HT1080 (cell line): ENCODE data around the gene ADAMTS9. TPM values are rescaled to one million over a fixed set of nuclear protein-coding genes. Genes with fewer than 3 reads are reported as not detected.
A peak's percentile ranks its signal among the peaks of the same experiment; 100 is the strongest.

ENCODE experiments used
- DNase-seq: peaks from one replicate; pipeline ENCODE4 v3.0.0-alpha.2; 2015; ENCODE audit warnings: low read depth
- total RNA-seq: library from RNA; depleted of rRNA; stranded (reverse); fragments of >200 nt; shearing (Covaris generic); gene quantifications from 2 replicates; pipeline ENCODE4 v1.2.3, GENCODE V29; 2014

ADAMTS9 gene
- total RNA-seq, 1 experiment from 2014 or later: 1.8 TPM

GRCh38 chr3:64576211-64576775 is 111.5 kb downstream of the ADAMTS9 start:
- DNase-seq: no peak

- DNase-seq: peak; percentile 13
These were observed 112.5 kb downstream of the ADAMTS9 start for GRCh38 chr3:64575211-64575844.

DNA sequence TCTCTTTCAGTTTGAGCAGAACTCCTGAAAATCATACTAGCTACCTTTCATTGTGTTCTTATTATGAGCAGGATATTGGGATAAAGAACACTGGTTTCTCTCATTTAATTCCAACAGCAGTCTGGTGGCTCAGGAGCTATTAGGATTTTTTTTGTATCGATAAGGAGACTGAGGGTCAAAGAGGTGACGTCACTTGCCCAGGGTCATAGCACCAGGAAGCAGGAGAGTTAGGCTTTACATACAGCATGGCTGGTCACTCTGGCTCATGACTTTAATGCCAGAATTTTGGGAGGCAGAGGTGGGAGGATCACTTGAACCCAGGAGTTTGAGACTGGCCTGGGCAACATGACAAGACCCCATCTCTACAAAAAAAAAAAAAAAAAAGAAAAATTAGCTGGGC is 113.6 kb downstream of the ADAMTS9 start:
- DNase-seq: no peak

GRCh38 chr3:64571982-64572381 is 115.8 kb downstream of the ADAMTS9 start:
- DNase-seq: no peak

GRCh38 chr3:64568895-64569517 is 118.8 kb downstream of the ADAMTS9 start:
- no peak for DNase-seq

DNA sequence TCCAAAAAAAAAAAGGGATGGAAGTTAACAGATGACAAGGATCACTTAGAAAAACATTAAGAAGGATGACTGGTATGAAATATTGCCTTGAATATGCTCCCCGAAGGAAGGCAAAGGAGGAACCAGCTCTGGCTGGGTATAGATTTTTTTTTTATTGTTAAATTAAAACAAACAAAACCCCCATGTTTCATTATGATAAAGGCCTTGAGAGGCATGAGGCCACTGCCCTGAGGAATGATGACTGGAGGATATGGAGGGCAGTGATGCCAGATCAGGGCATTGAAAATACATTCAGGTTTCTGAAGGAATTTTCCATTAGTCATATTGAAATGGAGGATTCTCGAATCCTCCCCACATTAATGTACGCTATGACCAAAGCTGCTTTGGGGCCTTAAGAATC is 120.9 kb downstream of the ADAMTS9 start:
- no peak for DNase-seq

- no peak for DNase-seq
These were observed 124.0 kb downstream of the ADAMTS9 start for GRCh38 chr3:64563751-64564150.

- DNase-seq: no peak
These were observed 125.9 kb downstream of the ADAMTS9 start for GRCh38 chr3:64561868-64562267.

DNA sequence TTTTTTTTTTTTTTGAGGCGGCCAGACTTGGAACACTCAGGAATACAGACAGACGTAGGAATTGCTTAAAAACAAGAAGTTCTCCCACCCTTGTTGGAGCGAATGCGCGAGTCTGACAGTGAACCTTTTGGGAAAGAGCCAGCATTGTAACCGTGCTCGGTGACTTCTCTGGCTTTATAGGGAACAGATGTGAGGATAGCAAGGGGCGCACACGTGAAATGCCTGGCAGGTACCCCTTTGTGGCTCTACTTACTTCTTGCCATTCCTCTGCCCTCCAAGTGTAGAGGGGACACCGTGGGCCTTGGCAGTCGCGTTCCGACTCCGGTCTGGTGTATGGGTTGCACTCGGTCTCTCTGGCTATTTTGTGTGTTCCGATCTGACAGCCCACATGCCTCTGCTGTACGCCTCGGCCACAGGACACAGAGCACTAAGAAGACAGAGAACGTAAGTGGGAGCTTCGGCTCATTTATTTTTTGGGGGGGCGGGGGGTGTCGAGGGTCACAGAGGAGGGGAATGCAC is 126.4 kb downstream of the ADAMTS9 start:
- no peak for DNase-seq

DNA sequence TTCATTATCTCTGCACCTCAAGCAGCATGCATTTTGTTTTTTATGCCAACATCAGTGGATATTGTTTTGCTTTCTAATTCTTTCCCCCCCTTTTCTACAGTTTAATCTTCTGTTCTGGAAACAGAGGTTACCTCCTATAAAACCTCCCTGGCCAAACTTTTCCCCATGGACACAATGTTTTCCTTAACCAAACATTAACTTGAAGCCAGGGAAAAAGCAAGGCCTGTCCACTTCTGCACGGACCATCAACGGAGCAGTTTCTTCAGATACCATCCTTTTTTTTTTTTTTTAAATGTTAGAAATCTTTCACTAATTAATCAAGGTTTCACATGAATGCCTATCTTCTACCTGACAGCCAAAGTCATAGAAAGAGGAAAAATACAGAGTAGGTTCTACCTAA is 127.0 kb downstream of the ADAMTS9 start:
- DNase-seq: no peak

GRCh38 chr3:64559588-64559987 is 128.2 kb downstream of the ADAMTS9 start:
- no peak for DNase-seq

- DNase-seq: no peak
These were observed 131.8 kb downstream of the ADAMTS9 start for GRCh38 chr3:64556046-64556445.

DNA sequence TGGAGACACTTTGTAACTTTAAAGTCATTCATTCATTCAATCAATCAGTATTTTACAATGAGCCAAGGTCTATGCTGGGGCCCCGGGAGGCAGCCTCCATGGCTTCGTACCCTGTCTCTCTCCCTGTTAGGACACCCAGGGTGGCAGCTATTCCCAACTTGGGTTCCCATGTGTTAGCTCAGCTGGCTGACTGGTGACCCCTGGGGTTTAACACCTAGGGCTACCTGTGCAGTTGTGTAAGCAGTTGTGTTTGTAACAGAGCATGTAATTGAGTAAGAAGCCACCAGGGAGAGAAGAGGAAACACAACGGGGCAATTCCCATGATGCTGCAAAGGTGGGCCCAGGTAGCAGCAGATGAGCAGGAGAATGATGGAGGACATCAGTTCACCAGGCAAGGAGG is 132.4 kb downstream of the ADAMTS9 start:
- DNase-seq: no peak

DNA sequence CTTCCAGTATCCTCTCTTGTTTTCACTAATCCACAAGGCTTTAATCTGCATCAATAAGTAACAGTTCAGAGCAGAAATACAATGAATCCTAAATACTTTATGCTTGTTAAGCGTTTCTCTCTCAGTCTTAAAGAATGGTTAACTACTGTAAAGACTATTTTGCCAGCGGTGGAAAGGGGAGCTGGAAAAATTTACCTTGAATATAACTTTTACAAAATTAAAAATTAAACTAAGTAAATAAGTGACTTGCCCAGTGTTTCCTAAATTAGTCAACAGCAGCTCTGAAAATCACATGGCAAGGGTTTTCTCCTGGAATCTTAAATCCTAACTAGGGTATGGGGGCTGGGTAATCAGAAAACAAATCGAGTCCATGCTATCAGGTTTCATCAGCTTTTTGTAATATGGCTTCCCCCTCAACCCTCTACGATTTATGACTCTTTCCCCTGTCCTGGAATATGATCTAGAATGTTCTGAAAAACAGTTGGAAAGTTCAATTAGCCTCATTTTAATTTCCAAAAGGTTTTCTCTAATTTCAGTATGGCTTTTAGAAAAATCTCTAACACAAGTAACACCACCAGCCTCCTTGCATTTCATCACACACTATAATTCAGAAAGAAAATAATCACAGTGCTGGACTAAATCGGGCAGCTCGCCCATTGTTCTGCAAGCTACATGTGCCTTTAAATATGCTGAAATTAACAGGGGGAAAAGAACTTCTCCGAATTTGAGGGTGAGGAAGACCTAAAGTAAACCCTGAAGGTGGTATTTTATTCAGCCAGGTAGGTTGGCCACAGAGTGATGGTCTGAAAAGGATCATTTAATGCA is 133.5 kb downstream of the ADAMTS9 start:
- DNase-seq: no peak

DNA sequence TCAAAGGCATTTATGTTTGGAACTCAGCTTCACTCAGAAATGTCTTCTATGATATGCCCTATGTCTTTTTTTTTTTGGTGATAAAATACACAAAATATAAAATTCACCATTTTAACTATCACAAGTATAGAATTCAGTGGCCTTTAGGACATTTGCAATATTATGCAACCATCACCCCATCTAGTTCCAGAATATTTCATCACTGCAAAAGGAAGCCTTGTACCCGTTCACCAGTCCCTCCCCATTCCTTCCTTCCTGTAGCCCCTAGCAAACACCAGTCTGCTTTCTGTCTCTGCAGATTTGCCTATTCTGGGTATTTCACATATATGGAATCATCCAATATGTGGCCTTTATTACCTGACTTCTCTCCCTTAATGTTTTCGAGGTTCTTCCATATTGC is 134.8 kb downstream of the ADAMTS9 start:
- DNase-seq: no peak

DNA sequence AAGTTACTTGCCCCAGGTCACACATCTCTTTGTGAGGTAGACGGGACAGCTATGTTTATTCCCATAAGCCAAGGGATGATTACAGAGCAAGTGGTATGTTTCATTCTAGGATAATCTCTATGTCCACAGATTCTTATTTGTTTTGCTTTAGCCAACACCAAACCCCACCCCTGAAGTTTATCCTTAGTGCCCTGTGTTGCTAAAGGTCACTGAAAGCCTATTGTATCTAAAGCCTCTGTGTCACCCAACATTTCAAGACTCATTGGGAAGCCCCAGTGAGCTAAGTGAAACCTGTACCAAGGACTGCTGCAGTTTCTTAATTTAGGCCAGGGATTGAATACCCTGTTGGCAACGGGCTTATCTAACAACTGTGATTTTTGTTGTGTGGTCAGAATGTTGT is 135.6 kb downstream of the ADAMTS9 start:
- DNase-seq: no peak

- no peak for DNase-seq
These were observed 136.1 kb downstream of the ADAMTS9 start for GRCh38 chr3:64551697-64552096.

GRCh38 chr3:64550745-64551144 is 137.1 kb downstream of the ADAMTS9 start:
- DNase-seq: no peak

- no peak for DNase-seq
These were observed 137.9 kb downstream of the ADAMTS9 start for GRCh38 chr3:64549869-64550268.

DNA sequence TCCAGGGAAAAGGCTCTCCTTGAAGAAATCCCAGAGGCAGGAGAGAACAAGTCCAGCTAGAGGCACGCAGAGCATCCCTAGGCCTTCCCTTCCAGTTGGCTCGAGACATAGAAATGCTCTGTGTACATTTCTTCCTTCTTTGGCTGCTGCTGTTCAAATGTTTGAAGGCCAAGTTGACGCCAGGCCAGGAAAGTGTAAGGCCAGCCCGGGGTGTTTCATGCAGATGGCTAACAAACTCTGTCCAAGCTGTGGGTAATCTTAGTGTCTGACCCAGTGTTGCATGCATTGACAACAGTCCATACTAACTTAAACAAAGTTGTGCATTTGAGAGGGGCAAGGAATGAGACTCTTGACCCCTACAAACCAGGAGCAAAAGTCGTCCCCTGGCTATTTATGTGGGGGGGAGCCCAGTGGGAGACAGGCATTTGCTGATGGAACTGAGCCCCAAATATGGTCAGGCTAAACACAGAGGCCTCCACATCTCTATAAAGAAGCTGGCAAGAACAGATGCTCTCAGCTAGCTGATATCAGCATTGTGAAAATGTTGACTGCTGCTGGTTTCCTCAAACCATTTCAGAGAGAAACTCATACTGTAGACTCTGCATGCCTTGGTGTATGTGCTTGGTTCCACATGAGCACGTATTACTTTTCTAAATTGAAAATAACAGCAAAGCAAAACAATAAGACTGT is 139.5 kb downstream of the ADAMTS9 start:
- DNase-seq: no peak

GRCh38 chr3:64546856-64547255 is 140.9 kb downstream of the ADAMTS9 start:
- no peak for DNase-seq
